GM12878 (cell line): Measurements from ENCODE around the gene PTPRN2.

ENCODE experiments used
- JUND ChIP-seq: IDR thresholded peaks from 2 replicates; pipeline ENCODE4 v1.6.1; 2012; ENCODE audit warnings: low read depth, mild to moderate bottlenecking, low read length, improper control_type of control experiment, moderate library complexity
- POLR2A ChIP-seq: IDR thresholded peaks from 2 replicates; pipeline ENCODE4 v1.6.1; 2011; ENCODE audit warnings: low read depth, mild to moderate bottlenecking, low read length
- POLR2AphosphoS5 ChIP-seq: IDR thresholded peaks from 2 replicates; pipeline ENCODE4 v1.6.1; 2011; ENCODE audit warnings: mild to moderate bottlenecking, low read length, inconsistent platforms

- TF ChIP-seq POLR2A (no peak), JUND (no peak), POLR2AphosphoS5 (no peak)
Measured at GRCh38 chr7:158609313-158609974, 21.8 kb upstream of the PTPRN2 start.
